IMR-90 (cell line): ENCODE results near the gene RNF146. TPM values are rescaled to one million over a fixed set of nuclear protein-coding genes. Genes with fewer than 3 reads are reported as not detected.

Source experiments
- ATAC-seq: fragments of 200-7000 bp; cut with Tn5 transposase; 2 replicates; pipeline ENCODE4 v1.9.1; 2020; ENCODE audit warnings: low read depth, mild to moderate bottlenecking, moderate library complexity
- BruUV-seq: library from RNA; stranded (reverse); fragments of 400-500 nt; replicated peaks from 2 replicates; lab custom pipeline; 2021; lab: Mats Ljungman, UMichigan
- CTCF ChIA-PET: fragments of 300-600 bp; formaldehyde crosslinking; extraction: SDS; loops from one replicate; lab custom pipeline; 2021; ENCODE audit warnings: antibody characterized with exemption; lab: Yijun Ruan, JAX
- POLR2A ChIA-PET: fragments of 300-600 bp; sonication (Branson Sonifier 250); formaldehyde crosslinking; loops from one replicate; lab custom pipeline; 2022; ENCODE audit warnings: antibody characterized with exemption; ENCODE audit not compliant: unreplicated experiment; lab: Charles Lee
- DNase-seq: peaks from one replicate; pipeline ENCODE4 v3.0.0; 2013
- H2AFZ ChIP-seq: replicated peaks from 2 replicates; pipeline ENCODE3; 2013; ENCODE audit warnings: low read length, mild to moderate bottlenecking; ENCODE audit not compliant: poor library complexity
- H2AK5ac ChIP-seq: 2 replicates; pipeline ENCODE4 v1.6.1; 2013; ENCODE audit warnings: low read depth, low read length, inconsistent platforms
- H2AK9ac ChIP-seq: replicated peaks from 2 replicates; pipeline ENCODE3; 2013; ENCODE audit warnings: mild to moderate bottlenecking, low read depth, low read length, moderate library complexity; ENCODE audit not compliant: poor library complexity
- H2BK120ac ChIP-seq: 2 replicates; pipeline ENCODE4 v1.6.1; 2013; ENCODE audit warnings: low read depth, low read length, inconsistent platforms
- H2BK15ac ChIP-seq: 3 replicates; pipeline ENCODE4 v1.6.1; 2013; ENCODE audit warnings: low read depth, low read length, inconsistent platforms
- H2BK20ac ChIP-seq: 2 replicates; pipeline ENCODE4 v1.6.1; 2013; ENCODE audit warnings: low read depth, mild to moderate bottlenecking, inconsistent platforms, low read length, moderate library complexity
- H2BK5ac ChIP-seq: 2 replicates; pipeline ENCODE4 v1.6.1; 2013; ENCODE audit warnings: mild to moderate bottlenecking, low read depth, low read length, inconsistent platforms; ENCODE audit not compliant: poor library complexity, severe bottlenecking
- H3K14ac ChIP-seq: replicated peaks from 2 replicates; pipeline ENCODE4 v1.6.1; 2013; ENCODE audit warnings: low read depth, low read length, inconsistent platforms
- H3K18ac ChIP-seq: 2 replicates; pipeline ENCODE4 v1.6.1; 2013; ENCODE audit warnings: low read depth, low read length, control low read depth
- H3K23ac ChIP-seq: 2 replicates; pipeline ENCODE4 v1.6.1; 2013; ENCODE audit warnings: low read depth, low read length, inconsistent platforms
- H3K27ac ChIP-seq: 2 replicates; pipeline ENCODE4 v1.5.1; 2013; ENCODE audit warnings: mild to moderate bottlenecking, control low read depth, low read length; ENCODE audit not compliant: insufficient read depth
- H3K27me3 ChIP-seq: 2 replicates; pipeline ENCODE4 v1.6.1; 2013; ENCODE audit warnings: low read length; ENCODE audit not compliant: control insufficient read depth, insufficient read depth
- H3K36me3 ChIP-seq: 2 replicates; pipeline ENCODE4 v1.6.1; 2013; ENCODE audit warnings: low read length, mixed read lengths; ENCODE audit not compliant: control insufficient read depth, insufficient read depth
- H3K4ac ChIP-seq: 2 replicates; pipeline ENCODE4 v1.6.1; 2013; ENCODE audit warnings: low read depth, low read length, inconsistent platforms
- H3K4me1 ChIP-seq: 2 replicates; pipeline ENCODE4 v1.6.1; 2013; ENCODE audit warnings: low read length, mixed read lengths; ENCODE audit not compliant: control insufficient read depth, insufficient read depth
- H3K4me2 ChIP-seq: 2 replicates; pipeline ENCODE4 v1.6.1; 2013; ENCODE audit warnings: low read depth, mild to moderate bottlenecking, control low read depth, low read length, moderate library complexity
- H3K4me3 ChIP-seq: 2 replicates; pipeline ENCODE4 v1.5.1; 2013; ENCODE audit warnings: low read depth, mild to moderate bottlenecking, control low read depth, low read length, moderate library complexity; ENCODE audit not compliant: insufficient read depth
- H3K56ac ChIP-seq: 2 replicates; pipeline ENCODE4 v1.6.1; 2013; ENCODE audit warnings: low read length, inconsistent platforms; ENCODE audit not compliant: insufficient read depth; ENCODE audit errors: extremely low read depth
- H3K79me1 ChIP-seq, 2 experiments: 2 replicates each; pipeline ENCODE4 v1.6.1; 2013; ENCODE audit warnings: low read length in 2 of 2, inconsistent platforms in 1 of 2, low read depth in 1 of 2
- H3K9ac ChIP-seq: 2 replicates; pipeline ENCODE4 v1.6.1; 2013; ENCODE audit warnings: low read depth, low read length, control low read depth
- H3K9me1 ChIP-seq: 2 replicates; pipeline ENCODE4 v1.6.1; 2013; ENCODE audit warnings: low read length, inconsistent platforms; ENCODE audit not compliant: insufficient read depth
- H3K9me3 ChIP-seq: 2 replicates; pipeline ENCODE4 v1.6.1; 2013; ENCODE audit warnings: low read length; ENCODE audit not compliant: control insufficient read depth, insufficient read depth
- H4K20me1 ChIP-seq: 2 replicates; pipeline ENCODE4 v1.6.1; 2013; ENCODE audit warnings: low read length, inconsistent platforms; ENCODE audit not compliant: insufficient read depth
- H4K5ac ChIP-seq: 2 replicates; pipeline ENCODE4 v1.6.1; 2013; ENCODE audit warnings: mild to moderate bottlenecking, low read depth, low read length, control low read depth
- H4K8ac ChIP-seq, 2 experiments: 2 replicates each; pipeline ENCODE4 v1.6.1; 2013; ENCODE audit warnings: low read depth in 2 of 2, low read length in 2 of 2, control low read depth in 1 of 2, inconsistent platforms in 1 of 2
- H4K91ac ChIP-seq: 2 replicates; pipeline ENCODE4 v1.6.1; 2013; ENCODE audit warnings: low read depth, low read length, inconsistent platforms; ENCODE audit not compliant: insufficient read depth
- CEBPB ChIP-seq: IDR thresholded peaks from 2 replicates; pipeline ENCODE4 v1.6.1; 2012; ENCODE audit warnings: low read depth, low read length, improper control_type of control experiment
- CHD1 ChIP-seq: IDR thresholded peaks from 2 replicates; pipeline ENCODE4 v1.6.1; 2012; ENCODE audit warnings: low read depth, low read length, improper control_type of control experiment
- CTCF ChIP-seq: conservative IDR thresholded peaks from 2 replicates; pipeline ENCODE4 v1.5.1; 2012; ENCODE audit warnings: mild to moderate bottlenecking, low read depth, low read length, improper control_type of control experiment
- ELK1 ChIP-seq: fragments of 150-350 bp; IDR thresholded peaks from 2 replicates; pipeline ENCODE4 v1.6.1; 2016; ENCODE audit warnings: low read depth, mild to moderate bottlenecking, low read length, moderate library complexity, borderline replicate concordance
- FOS ChIP-seq: fragments of 150-350 bp; IDR thresholded peaks from 2 replicates; pipeline ENCODE4 v1.6.1; 2016; ENCODE audit warnings: low read depth, low read length
- MAFK ChIP-seq: IDR thresholded peaks from 2 replicates; pipeline ENCODE4 v1.6.1; 2012; ENCODE audit warnings: low read depth, low read length, improper control_type of control experiment
- MXI1 ChIP-seq: IDR thresholded peaks from 2 replicates; pipeline ENCODE4 v1.6.1; 2012; ENCODE audit warnings: low read depth, mild to moderate bottlenecking, low read length, moderate library complexity, borderline replicate concordance
- NFE2L2 ChIP-seq: fragments of 150-350 bp; IDR thresholded peaks from 2 replicates; pipeline ENCODE4 v1.6.1; 2016; ENCODE audit warnings: low read depth, mild to moderate bottlenecking, low read length
- POLR2A ChIP-seq: IDR thresholded peaks from 2 replicates; pipeline ENCODE4 v1.6.1; 2012; ENCODE audit warnings: mild to moderate bottlenecking, low read depth, low read length
- RAD21 ChIP-seq: IDR thresholded peaks from 2 replicates; pipeline ENCODE4 v1.6.1; 2012; ENCODE audit warnings: low read length, improper control_type of control experiment
- RCOR1 ChIP-seq: IDR thresholded peaks from 2 replicates; pipeline ENCODE4 v1.6.1; 2012; ENCODE audit warnings: mild to moderate bottlenecking, low read length, improper control_type of control experiment; ENCODE audit not compliant: insufficient replicate concordance
- SMC3 ChIP-seq: fragments of 150-350 bp; IDR thresholded peaks from 2 replicates; pipeline ENCODE4 v1.6.1; 2016; ENCODE audit warnings: low read depth, mild to moderate bottlenecking, antibody characterized with exemption, low read length, moderate library complexity
- WGBS, 2 experiments: methylation state at CpG; one replicate each; pipeline versions ENCODE4 v1.1.5 to v1.1.7; 2013; ENCODE audit warnings: missing lambda C conversion rate in 2 of 2; ENCODE audit not compliant: insufficient read length in 1 of 2; ENCODE audit errors: extremely low coverage in 2 of 2; 5-methylcytosine and 5-hydroxymethylcytosine counted together
- dilution Hi-C: fragments of 300-500 bp; cut with HindIII; formaldehyde crosslinking; loops from one replicate; pipeline ENCODE4 v1.14.3; 2018; ENCODE audit warnings: low sequenced_read_pairs; ENCODE audit not compliant: unreplicated experiment
- in situ Hi-C: fragments of 300-500 bp; cut with MboI; formaldehyde crosslinking; loops from 3 replicates; pipeline ENCODE4 v1.14.3; 2019; ENCODE audit warnings: low sequenced_read_pairs, inconsistent platforms, mixed read lengths
- intact Hi-C: fragments of 100-400 bp; cut with micrococcal nuclease; formaldehyde crosslinking; loops from 2 replicates; pipeline ENCODE4 v1.10.0; 2022
- polyA plus RNA-seq, 3 experiments: library from polyadenylated mRNA; depleted of rRNA; stranded (reverse); fragments of >200 nt; gene quantifications; 2 replicates each; pipeline ENCODE4 v1.2.3, GENCODE V29; 2012; ENCODE audit warnings: low replicate concordance in 1 of 3
- total RNA-seq: library from RNA; depleted of rRNA; stranded (reverse); fragments of >200 nt; gene quantifications from 2 replicates; pipeline ENCODE4 v1.2.3, GENCODE V29; 2012
- TF ChIP-seq, protein P1 (sequence below): fragments of 150-350 bp; IDR thresholded peaks from 2 replicates; pipeline ENCODE4 v1.6.1; 2017; ENCODE audit warnings: mild to moderate bottlenecking, antibody characterized with exemption, low read length, low read depth

RNF146 gene
- total and polyA plus RNA-seq, 2 of the 4 experiments (the other 2 are of a cell fraction), result 24.0 to 32.2 TPM

- no CpG with 5 or more reads among the region's 16 CpGs for WGBS, 2 experiments
- Histone ChIP-seq H3K18ac (peak overlapping the region; percentile 82), H3K23ac (peak overlapping the region; percentile 90), H2BK5ac (peak overlapping the region; percentile 95), H2AK9ac (peak overlapping the region; percentile 94), H2BK15ac (no peak overlapping the region; the same call in 2 of the 3 replicates), H3K27me3 (no peaks in the 10 kb centered on the region), H2BK120ac (peak overlapping the region; percentile 60; the same call in 1 of the 2 replicates), H3K4me2 (peak overlapping the region; percentile 71), H3K56ac (peak overlapping the region; percentile 86), H3K9me3 (no peaks in the 10 kb centered on the region), H4K91ac (peak overlapping the region; percentile 40), H4K5ac (peak overlapping the region; percentile 87), H3K4me1 (no peaks in the 10 kb centered on the region), H3K9me1 (no peaks in the 10 kb centered on the region), H3K36me3 (no peaks in the 10 kb centered on the region), H2AK5ac (peak overlapping the region; percentile 13), H3K9ac (peak overlapping the region; percentile 97), H3K79me1 (peaks cover 0 to 28% of the 10 kb centered on the region in 2 experiments; a peak in 3 of 4 replicates), H3K4ac (peak overlapping the region; percentile 95), H2AFZ (peak overlapping the region; percentile 99), H4K20me1 (peaks cover 50% of the 10 kb centered on the region), H3K27ac (peak overlapping the region; percentile 98), H2BK20ac (no peak overlapping the region), H3K4me3 (peak overlapping the region; percentile 98), H3K14ac (peak overlapping the region; percentile 84), H4K8ac (peak overlapping the region; percentile 62 to 73; a peak in 3 of 4 replicates)
- in situ Hi-C loops, result no loop called here
- dilution Hi-C loops, result no loop called here
- intact Hi-C loops, result loop anchor here (2.0 to 5.0 kb wide), 2 partner anchors 75 to 1276 kb away; no protein-coding TSS in a partner anchor
- TSS peak; percentile 28 for BruUV-seq
- no peak for DNase-seq
- ChIA-PET POLR2A (no interaction called here), CTCF (interaction anchor here (0.7 to 1.1 kb wide), 2 partner anchors 7 to 13 kb away, joined by 4 read pairs; no protein-coding TSS in a partner anchor)
- ATAC-seq, result peak; percentile 1
- TF ChIP-seq RCOR1 (no peak), ELK1 (no peak), RAD21 (no peak), CHD1 (no peak), SMC3 (no peak), FOS (no peak), MXI1 (peak; percentile 61; the same call in 1 of the 2 replicates), POLR2A (no peak; the same call in 1 of the 2 replicates), CEBPB (no peak), CTCF (no peak), NFE2L2 (no peak), MAFK (no peak)
- TF ChIP-seq, protein P1, sequence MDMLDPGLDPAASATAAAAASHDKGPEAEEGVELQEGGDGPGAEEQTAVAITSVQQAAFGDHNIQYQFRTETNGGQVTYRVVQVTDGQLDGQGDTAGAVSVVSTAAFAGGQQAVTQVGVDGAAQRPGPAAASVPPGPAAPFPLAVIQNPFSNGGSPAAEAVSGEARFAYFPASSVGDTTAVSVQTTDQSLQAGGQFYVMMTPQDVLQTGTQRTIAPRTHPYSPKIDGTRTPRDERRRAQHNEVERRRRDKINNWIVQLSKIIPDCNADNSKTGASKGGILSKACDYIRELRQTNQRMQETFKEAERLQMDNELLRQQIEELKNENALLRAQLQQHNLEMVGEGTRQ, result peak; percentile 20; the same call in 1 of the 2 replicates
Measured at GRCh38 chr6:127267646-127268625, 1.3 kb downstream of the RNF146 start.
